NOMO-1 treated with DMSO at 0.1 percent for 48 hours (cell line): ENCODE measurements around the gene C8G.

Experiments
- DNase-seq: peaks from one replicate; lab custom pipeline; 2025; ENCODE audit not compliant: unreplicated experiment; lab: John Stamatoyannopoulos, UW

The C8G gene

DNA sequence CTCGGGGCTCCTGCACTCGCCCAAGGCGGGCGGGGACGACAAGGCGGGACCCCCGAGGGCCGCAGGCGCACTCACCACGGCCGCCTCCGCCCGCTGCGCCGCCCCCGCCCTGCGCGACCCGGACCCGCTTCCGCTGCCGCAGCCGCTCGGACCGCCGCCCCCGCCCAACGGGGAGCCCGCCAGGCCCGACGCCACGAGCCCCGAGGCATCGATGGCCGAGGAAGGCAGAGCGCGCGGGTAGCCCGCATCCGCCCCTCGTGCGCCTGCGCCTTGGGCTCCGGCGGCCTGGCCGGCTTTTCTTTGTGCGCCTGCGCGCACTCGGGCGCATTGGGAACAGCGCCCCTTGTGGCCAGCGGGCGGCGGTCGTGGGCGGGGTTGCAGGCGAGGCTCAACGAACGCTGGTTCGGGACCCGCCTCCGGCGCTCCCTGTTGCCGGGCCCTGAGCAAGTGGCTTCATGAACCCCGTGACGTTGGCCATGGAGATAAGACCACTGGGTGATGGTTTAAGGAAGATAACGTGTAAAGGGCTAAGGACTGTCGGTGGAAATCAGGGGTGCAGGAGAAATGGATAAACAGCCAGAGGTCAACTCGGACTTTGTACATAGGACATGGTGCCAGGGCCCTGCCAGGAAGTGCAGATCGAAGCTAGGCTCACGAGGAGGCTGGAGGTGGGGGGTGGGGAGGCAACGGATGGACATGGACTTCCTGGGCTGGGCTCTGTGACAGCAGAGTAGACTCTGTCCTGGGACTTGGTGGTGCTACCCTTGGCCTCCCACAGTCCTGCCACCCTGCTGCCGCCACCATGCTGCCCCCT lies at the start of gene C8G, which contains the start of gene FBXW5:
Gene C8G (plus strand): TSS at position 725 of the 814 bp plus-strand sequence. CDS start 78 bp downstream, at position 803.
Gene FBXW5 (minus strand): TSS at position 220 of the 814 bp plus-strand sequence. CDS start 655 bp downstream, outside the sequence.
- peak; percentile 97 for DNase-seq

DNA sequence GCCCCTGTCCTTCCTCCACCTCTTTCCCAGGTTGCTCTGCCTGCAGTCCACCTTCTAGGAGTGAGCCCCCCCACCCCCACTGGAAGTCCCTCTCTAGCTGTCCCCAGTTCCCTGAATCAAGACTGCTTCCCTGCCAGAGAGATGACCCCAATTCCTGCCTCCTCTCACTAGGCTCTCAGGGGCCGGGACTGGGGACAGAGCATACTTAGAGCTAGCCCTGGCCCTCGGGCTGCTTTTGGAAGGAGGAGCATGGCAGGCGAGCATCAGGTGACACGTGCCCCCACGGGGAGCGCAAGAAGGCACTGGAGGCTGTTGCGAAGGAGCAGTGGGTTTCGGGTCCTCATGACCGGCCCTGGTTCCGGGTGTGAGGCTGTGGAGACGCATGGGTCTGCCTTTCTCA lies 49.0 kb upstream of the C8G start:
- no peak for DNase-seq

DNA sequence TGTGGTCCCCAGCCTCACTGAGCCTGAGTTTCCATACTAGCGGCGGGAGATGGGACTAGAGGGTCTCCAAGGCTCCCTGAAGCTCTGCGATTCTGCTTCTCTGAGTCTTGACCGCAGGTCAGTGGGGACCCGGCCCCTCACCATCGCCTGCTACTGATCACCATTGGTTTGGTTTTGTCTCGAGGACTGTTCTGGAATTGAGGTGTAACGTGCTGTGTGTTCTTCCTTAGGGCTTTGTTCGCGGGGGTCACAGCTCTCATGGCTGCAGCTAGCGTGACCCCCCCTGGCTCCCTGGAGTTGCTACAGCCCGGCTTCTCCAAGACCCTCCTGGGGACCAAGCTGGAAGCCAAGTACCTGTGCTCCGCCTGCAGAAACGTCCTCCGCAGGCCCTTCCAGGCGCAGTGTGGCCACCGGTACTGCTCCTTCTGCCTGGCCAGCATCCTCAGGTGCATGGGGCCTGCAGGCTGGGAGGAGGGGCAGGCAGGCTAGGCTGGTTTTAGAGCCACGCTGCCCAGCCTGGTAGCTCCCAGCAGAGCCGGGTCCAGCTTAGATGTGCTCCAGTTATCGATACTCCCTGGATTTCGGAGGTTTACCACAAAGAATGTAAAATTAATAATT lies 46.5 kb upstream of the C8G start:
- no peak for DNase-seq

DNA sequence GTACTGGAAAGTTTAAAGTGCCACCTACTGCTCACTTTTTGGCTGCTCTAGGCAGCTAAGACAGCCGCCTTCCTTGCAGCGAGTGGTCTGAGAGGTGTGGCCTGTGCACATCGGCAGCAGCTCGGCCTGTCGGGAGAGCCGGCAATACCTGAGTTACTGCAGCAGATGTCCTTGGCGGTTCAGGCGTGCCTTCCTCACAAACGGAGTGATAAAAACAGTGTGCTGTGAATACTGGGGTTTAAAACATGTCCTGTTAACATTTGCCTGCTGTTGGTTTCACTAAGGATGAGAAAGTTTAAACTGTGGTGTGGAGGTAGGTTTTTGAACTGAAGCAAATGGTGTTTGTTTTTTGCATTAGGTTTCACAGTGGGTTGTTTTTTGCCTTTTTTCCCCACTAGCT lies 45.8 kb upstream of the C8G start:
- DNase-seq: no peak

DNA sequence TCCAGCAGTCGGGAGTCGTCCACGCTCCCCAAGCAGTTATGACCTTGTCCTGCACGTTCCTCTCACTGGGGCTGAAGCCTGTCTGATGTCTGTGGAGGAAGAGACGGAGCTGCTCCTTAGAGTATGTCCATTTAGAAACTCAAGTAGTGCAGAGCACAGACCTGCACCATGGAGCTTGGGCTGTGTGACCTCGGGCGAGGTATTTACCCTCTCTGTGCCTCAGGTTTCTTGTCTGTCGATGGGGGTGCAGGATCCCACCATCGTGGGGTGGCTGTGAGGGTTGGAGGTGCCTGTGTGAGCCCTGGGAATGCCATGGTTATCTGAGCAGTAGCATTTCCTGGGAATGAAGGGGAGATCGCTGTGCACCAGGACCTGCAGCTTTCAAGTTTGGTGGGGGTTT lies 44.5 kb upstream of the C8G start:
- no peak for DNase-seq

DNA sequence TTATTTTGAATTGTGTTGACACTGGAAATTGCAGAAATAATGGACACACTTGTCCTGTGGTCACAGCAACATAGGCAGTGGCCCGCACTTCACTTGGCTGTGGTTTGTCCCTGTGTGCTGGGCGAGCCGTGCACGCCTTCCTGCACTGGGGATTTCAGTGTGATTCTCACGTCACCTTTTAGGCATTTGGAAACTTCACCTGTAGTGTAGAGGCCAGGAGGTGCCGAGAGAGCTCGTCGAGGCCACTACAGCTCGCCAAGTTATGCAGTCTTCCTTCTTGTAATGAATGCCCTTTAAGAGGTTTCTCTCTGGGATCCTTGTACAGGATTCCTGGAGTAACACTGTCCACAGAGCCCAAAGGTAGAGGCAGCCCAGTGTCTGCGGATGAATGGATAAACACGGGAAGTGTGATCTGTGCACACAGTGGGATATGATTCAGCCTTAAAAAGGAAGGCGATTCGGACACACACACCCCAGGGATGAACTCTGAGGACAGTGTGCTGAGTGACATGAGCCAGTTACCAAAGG lies 44.0 kb upstream of the C8G start:
- no peak for DNase-seq

DNA sequence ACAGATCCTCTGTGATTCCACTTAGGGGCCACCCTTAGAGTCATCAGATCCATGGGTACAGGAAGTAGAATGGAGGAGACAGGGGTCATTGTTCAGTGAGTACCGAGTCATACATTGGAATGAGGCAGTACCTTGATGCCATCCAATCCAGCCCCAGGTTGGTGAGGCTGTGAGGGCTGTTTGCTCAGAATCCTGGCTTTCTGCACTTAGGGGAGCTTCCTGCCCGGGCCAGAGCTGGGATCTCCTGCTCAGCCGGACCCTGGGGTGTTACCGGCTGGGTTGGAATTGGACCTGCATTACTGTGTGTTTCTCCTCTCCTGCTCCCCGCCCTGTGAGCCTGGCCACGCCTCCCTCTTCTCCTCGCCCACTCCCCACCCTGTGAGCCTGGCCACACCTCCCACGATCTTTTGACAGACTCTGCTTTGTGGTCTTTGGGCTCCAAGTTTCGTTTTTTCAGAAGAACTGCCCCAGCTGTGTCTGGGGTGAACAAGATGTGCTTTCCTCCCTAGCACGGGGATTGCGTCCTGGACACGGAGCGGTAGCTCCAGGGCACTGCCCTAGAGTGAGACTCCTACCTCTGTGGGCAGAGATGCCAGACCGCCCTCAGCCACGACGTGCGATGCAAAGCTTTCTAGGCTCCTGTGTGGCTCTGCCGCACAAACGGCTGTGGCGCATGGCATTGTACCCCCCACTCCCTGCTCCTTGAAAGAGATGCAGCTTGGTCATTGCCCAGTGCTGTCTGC lies 43.4 kb upstream of the C8G start:
- DNase-seq: no peak

DNA sequence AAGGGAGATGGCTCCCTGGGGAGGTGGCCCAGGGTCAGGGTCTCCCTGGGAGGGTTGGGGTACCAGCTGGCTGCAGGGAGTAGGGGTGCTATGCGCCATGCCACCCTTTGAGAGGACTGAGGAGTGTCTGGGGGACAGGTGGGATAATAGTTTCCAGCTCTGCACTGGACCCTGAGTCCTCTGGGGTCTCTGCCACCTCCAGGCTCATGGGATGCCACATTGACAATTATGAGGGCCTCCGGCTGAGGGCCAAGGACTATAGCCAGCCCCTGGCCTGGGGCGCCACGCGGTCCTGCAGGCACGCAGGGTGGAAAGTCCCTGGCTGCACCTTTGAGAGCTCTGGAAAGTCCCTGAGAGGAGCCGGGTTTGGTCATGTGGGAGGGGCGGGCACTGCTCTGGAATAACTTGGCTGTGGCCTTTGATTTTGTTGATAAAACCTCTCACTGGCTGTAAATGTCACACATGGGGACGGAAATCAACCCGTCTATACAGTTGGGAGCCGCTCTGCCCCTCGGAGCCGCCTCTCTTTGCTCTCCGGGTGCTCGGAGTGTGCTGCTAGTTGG lies 42.7 kb upstream of the C8G start:
- DNase-seq: no peak

DNA sequence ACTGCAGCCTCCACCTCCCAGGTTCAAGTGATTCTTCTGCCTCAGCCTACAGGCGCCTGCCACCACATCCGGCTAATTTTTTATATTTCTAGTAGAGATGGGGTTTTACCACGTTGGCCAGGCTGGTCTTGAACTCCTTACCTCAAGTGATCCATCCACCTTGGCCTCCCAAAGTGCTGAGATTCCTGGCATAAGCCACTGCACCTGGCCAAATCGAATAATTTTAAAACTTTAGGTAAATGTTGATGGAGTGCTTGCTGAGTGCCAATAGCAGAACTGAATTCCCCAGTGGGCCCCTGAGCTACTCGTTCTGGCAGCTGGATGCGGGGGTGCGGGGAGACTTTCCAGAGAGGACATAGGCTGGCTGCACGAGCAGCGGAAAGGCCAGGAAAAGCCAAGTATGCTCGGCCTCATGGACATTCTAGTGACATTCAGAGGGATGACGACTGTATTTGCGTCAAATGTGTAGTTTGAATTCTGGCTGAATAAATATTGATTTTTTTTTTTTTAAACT lies 41.9 kb upstream of the C8G start:
- DNase-seq: no peak

DNA sequence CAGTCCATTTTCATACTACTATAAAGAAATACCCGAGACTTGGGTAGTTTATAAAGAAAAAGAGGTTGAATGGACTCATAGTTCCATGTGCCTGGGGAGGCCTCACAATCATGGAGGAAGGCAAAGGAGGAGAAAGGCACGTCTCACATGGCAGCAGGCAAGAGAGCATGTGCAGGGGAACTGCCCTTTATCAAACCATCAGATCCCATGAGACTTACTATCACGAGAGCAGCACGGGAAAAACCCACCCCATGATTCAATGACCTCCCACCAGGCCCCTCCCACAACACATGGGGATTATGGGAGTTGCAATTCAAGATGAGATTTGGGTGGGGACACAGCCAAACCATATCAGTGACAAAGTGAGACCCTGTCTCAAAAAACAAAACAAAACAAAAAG lies 38.8 kb upstream of the C8G start:
- DNase-seq: no peak

DNA sequence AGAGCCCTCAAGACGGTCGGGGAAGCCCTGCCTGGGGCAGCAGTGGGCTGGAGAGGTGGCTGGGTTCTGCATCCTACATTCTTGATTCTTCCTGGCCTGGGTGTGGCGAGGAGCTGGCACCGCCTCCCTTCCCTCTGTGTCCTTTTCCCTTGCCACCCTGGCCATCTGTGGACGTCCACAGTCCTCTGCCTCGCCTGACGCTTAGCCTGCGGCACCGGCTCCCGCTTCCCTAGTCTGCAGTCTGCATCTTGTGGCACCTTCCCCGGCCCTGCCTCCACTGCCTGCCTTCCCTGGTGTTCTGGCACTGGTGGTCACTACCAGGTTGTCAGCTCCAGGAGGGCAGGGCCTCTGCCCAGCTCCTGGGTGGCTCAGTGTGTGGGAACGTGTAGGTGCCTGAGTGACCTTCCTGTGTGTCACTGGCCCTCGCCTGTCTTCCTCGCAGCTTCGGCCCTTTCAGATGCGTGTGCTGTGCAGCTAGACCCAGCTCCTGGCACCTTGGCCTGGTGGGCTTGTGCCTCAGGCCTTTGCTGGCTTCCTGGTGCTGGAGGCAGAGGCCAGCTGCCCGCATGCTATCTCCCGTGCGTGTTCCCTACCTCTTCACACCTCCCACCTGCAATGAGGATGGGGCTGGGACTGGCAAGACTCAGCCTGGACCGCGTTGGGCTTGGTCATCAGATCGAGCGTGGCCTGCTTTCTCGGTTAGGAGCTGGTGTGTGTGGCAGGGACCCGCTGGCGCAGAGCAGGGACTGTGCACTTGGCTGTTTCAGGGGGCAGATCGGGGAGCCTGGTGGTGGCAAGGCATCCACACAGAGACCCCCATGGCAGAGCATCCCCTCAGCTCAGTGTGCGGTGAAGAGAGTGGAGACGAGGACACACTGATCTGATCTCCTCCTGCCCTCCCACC lies 37.8 kb upstream of the C8G start:
- DNase-seq: no peak

DNA sequence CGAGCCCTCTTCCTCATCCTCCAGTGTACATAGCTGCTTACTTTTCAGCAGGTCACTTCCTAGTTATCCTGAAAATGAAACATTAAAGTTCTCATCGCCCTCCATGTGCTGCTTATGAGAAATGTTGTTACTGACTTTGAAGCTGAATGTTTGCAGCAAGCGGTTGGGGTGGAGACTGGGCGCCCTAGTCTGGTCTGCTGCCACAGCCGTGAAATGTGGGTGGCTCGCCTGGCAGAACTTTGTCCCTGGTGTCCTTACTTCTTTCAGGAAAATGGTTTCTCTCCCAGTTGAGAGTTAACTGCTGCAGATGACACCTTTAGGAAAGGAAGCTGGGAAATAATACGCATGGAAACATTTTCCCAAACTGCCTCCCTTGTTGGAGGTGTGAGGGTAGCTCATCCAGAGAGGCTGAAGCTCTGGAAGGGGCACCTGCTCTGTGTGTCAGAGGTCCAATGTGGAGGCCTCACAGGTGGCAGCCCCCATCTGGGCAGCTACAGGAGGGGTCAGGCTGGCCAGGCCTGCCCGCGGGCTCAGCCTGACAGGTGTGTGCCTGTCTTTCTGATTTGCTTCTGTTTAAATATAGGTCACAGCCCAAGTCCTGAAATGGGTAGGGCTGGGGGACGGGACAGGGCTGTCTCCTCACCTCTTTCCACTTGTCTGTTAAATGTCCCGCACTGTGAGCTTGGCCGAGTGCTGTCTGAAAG lies 34.7 kb upstream of the C8G start:
- DNase-seq: no peak

DNA sequence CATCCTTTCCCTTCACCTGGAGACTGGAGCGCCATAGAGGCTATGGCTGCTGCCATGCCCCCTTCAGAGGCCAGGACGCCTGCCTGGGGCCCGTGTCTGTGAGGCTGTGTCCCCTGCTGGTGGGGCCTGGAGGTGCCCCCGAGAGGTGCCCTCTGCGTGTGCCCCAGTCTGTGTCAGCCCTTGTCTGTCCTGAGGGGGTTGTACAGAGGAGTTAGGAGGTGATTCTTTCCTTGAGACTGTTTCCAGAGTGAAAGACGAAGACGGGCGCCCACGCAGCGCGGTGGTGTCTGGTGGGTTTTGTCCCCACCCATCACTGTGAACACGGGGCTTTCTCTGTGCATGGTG lies 34.2 kb upstream of the C8G start:
- DNase-seq: no peak

DNA sequence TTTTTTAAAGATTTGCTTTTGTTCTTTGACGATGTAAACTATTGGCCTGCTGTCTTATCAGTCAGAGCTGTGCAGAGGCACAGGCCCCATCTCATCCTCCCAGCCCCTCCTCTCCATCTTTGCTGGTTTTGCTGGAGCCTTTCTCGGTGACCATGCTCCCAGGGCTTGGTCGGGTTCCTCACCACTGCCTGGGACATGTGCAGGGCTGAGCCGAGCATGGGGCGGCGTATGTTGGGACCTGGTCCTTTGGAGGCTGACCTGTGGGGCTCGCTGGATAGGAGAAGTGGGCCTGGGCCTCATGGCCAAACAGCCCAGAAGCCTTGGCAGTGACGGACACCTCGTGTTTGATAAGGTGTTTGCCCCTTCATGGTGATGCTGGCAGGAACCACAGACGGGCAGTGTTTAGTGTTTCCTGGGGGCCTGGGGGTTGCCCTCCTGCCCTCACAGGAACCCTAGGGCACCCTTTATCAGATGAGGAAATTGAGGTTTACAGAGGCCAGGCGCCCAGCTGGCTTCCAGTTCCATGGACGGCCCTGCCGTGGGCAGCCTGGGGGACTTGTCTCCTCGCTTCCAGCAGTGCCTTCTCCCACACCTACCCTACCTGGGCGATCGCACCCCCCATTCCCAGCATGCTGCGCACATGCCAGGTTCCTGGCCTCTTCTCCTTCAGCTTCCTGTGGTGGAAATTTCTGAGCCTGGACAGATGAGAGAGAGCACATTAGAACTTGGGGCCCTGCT lies 31.2 kb upstream of the C8G start:
- DNase-seq: no peak

DNA sequence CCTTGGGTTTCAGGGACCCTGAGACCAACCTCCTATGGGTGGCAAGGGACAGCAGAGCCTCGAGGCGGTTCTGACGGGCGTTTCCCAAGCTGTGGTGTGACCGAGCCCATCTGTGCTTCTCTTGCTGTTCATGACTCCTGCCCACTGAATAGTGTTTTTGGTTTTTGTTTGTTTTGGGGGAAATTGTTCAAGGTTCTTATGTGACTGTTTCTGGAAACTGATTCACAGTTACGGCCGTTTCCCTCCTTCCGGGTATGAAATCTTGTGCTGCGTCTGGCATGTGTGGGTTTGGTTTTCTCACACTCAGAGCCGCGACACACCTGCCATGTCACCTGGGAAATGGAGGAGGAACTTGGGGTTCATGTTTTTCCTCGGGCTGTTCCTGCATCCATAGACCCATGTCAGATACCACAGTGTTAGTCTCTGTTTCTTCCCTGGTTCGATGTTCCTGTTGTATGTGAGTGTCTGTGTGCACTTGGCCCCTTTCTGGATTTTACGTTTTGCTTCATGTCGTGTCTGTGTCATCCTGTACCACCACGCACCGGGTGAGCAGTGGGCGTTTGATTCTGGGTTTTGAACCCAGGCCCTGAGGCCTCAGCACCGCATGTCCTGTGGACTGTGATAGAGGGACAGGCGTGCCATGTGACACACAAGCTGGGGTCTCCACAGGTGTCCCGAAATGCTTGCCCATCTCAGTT lies 29.3 kb upstream of the C8G start:
- no peak for DNase-seq

DNA sequence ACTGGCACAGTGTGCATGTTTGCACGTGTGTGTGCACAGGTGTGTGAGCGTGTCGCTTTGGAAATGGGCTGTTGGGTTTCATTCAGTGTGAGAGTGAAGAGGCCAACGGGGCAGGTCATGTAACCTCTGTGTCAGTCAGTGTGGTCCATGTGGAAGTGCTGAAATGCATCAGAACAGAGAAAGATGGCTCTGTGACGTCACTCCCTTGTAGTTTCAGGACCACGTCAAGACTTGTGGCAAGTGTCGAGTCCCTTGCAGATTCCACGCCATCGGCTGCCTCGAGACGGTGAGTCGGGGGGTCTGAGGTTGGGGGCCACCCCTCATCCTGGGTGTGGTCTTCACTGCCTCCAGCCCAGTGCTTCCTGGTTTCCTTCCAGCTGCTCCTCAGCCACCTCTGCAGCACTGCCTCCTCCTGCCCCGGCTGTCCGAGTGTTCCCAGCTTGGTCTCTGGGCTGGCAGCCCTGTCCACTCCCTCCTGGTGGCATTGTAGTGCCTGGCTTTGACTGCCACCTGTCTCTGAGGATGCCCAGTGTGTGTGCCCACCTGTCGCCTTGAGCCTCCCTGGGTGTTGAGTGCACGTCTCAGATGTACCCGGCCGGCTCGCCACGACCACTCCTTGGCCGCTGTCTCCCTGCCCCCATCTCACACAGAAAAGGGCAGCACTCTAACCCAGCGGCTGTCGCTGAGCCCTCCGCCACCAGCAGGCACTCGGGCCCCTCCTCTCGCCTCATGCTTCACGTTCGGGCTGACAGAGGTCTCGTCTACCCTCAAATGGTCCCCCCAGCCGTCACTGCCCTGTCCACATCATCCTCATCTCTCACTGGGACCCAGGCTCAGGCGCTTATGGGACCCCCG lies 28.5 kb upstream of the C8G start:
- DNase-seq: no peak

DNA sequence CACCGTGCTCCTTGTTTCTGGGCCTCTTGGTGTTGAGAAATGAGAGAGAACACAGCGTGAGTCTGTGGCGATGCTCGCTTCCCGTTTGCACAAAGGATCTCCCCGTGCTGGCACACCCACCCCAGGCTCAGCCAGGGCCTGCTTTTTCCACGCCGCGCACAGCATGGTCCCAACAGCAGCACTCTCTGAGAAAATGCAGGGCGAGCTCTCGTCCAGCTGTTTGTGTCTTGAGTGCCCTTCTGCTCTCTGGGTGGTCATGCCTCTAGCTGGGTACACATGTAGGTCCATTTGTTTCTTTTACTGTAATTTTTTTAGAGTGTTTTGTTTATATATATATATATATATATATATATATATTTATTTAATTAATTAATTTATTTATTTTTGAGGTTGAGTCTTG lies 27.1 kb upstream of the C8G start:
- DNase-seq: no peak
